Fibroblast of villous mesenchyme (primary cell): ENCODE results near the gene CNTNAP2. TPM values are rescaled to one million over a fixed set of nuclear protein-coding genes. Genes with fewer than 3 reads are reported as not detected.

ENCODE experiments used
- DNase-seq: peaks from one replicate; pipeline ENCODE4 v3.0.0-alpha.2; 2010; ENCODE audit warnings: low read depth
- H3K4me3 ChIP-seq: 2 replicates; pipeline ENCODE4 v1.5.1; 2011; ENCODE audit warnings: low read depth, mild to moderate bottlenecking, low read length
- CTCF ChIP-seq: IDR thresholded peaks from 2 replicates; pipeline ENCODE4 v1.5.1; 2012; ENCODE audit warnings: low read depth, mild to moderate bottlenecking, low read length; ENCODE audit not compliant: insufficient read depth
- total RNA-seq: library from RNA; depleted of rRNA; stranded (reverse); fragments of >200 nt; gene quantifications from 2 replicates; pipeline ENCODE4 v1.2.3, GENCODE V29; 2012

Gene CNTNAP2
- total RNA-seq, 1 donor, result not detected

GRCh38 chr7:146414937-146415336, 298.3 kb downstream of the CNTNAP2 start:
- TF ChIP-seq CTCF, result no peak
- no peak for DNase-seq
- H3K4me3 ChIP-seq, result no peak overlapping the region

GRCh38 chr7:146417176-146417575, 300.6 kb downstream of the CNTNAP2 start:
- no peak for DNase-seq
- TF ChIP-seq CTCF, result no peak
- no peak overlapping the region for H3K4me3 ChIP-seq

- no peak overlapping the region for H3K4me3 ChIP-seq
- no peak for DNase-seq
- no peak for TF ChIP-seq CTCF
Observed at GRCh38 chr7:146423446-146423845, 306.8 kb downstream of the CNTNAP2 start.

- no peak overlapping the region for H3K4me3 ChIP-seq
- DNase-seq, result no peak
- no peak for TF ChIP-seq CTCF
Observed at GRCh38 chr7:146424084-146424483, 307.5 kb downstream of the CNTNAP2 start.

- DNase-seq, result no peak
- H3K4me3 ChIP-seq, result no peak overlapping the region
- no peak for TF ChIP-seq CTCF
Observed at GRCh38 chr7:146433501-146433900, 316.9 kb downstream of the CNTNAP2 start.

GRCh38 chr7:146443102-146443501, 326.5 kb downstream of the CNTNAP2 start:
- DNase-seq, result no peak
- no peak for TF ChIP-seq CTCF
- H3K4me3 ChIP-seq, result no peak overlapping the region

- no peak for DNase-seq
- H3K4me3 ChIP-seq, result no peak overlapping the region
- TF ChIP-seq CTCF, result no peak
Observed at GRCh38 chr7:146449625-146450024, 333.0 kb downstream of the CNTNAP2 start.
